ENCODE measurements around the gene TBX4. TPM values are rescaled to one million over a fixed set of nuclear protein-coding genes. Genes with fewer than 3 reads are reported as not detected.
A peak's percentile ranks its signal among the peaks of the same experiment; 100 is the strongest.

The TBX4 gene
- total and polyA plus RNA-seq, 9 of the 15 experiments (the other 6 are each of a cell fraction or from before 2014, with no cell fraction given), result not detected

DNA sequence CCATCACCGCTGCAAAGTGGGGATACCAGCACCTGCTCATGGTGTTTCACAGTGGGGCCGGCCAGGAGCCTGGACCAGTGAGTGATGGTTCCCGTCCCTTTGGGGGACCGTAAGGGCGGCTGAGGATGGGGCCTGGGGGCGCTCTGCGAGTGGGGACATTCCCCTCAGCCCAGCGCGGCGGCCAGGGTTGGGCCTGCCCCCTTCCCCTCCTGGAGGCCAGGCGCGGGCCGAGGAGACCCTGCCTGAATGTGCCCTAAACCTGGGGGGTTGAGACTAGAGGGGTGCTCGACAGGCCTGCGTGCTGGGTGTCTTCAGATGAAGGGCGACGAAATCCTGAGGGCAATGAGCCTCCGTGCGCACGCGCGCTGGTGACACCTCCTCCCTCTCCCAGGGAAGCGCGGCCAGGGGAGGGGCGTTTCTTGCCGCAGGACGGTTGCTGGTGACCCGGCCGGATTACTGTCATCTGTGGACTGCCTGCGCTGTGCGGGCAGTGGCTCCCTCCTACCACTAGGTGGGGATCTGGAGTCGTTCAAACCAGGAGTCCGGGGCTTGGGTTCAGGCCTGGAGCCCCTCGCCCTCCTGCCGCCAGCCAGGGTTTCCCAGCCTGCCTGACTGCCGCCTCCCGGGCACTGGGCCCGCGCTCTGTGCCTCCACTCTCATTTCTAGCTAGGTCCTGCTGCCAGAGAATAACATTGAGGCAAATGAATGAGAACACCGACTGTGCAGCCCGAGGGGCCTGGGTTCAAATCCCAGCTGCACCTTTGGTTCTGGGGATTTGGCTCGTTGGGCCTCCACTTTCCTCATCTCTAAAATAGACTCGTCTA is 35.5 kb upstream of the TBX4 start (continued):
- no peak for TF ChIP-seq GMEB1 (CRISPR knock-in tag; IDR thresholded peaks at IDR 0.05)
- peak; percentile 36; the same call in 1 of the 2 replicates for TF ChIP-seq ATF7 (IDR thresholded peaks at IDR 0.05)

GRCh38 chr17:61418449-61418848 is 33.8 kb upstream of the TBX4 start:
- intact Hi-C loops (cut with micrococcal nuclease), result loop anchor here (5.0 to 10.0 kb wide), 2 partner anchors 416 to 689 kb away; no protein-coding TSS in a partner anchor
- H3K4me1 ChIP-seq (replicated peaks in 1 of 2; ENCODE audit: control insufficient read depth in 2 of 2, insufficient read depth in 2 of 2, low read length in 2 of 2), result peaks cover 0 to 14% of the 10 kb centered on the region in 2 experiments; a peak in 4 of 5 replicates
- no peak for ATAC-seq
- no peaks in the 10 kb centered on the region for H3K9me1 ChIP-seq (ENCODE audit: control insufficient read depth, insufficient read depth, low read length)
- FAIRE-seq, result no peak
- H4K20me1 ChIP-seq (replicated peaks; ENCODE audit: control insufficient read depth, insufficient read depth, low read length), result no peaks in the 10 kb centered on the region
- ChIA-PET POLR2A (no interaction called here), CTCF (ENCODE audit: low intra/inter-chr PET ratio) (no interaction called here)
- no peak overlapping the region for H3K4me3 ChIP-seq
- no peak overlapping the region for H3K27ac ChIP-seq (ENCODE audit: extremely low read depth, low read depth, low read length)
- H2AFZ ChIP-seq (ENCODE audit: low read depth, low read length), result no peak overlapping the region
- H3K27me3 ChIP-seq (ENCODE audit: control insufficient read depth in 2 of 2, insufficient read depth in 2 of 2, low read length in 2 of 2), result peaks cover 7 to 20% of the 10 kb centered on the region in 2 experiments; a peak in 4 of 5 replicates
- H3K9ac ChIP-seq (ENCODE audit: insufficient read depth in 1 of 2, low read depth in 2 of 2, low read length in 2 of 2), result no peak overlapping the region
- in situ Hi-C loops (cut with MboI), result no loop called here
- no TSS peak for BruUV-seq (replicated peaks)
- TF ChIP-seq PHB (CRISPR knock-in tag; IDR thresholded peaks at IDR 0.05) (no peak), CEBPG (CRISPR knock-in tag; IDR thresholded peaks at IDR 0.05) (no peak), CEBPG (tag; conservative IDR thresholded peaks at IDR 0.05 in 1 of 2, IDR thresholded peaks at IDR 0.05 in 1 of 2) (peak; percentile 22 to 47; a peak in 1 of 4 replicates), MTA1 (IDR thresholded peaks at IDR 0.05; ENCODE audit: borderline replicate concordance) (no peak), EWSR1 (IDR thresholded peaks at IDR 0.05; ENCODE audit: borderline replicate concordance, low read depth, partially characterized antibody) (peak; percentile 24), CTCF (IDR thresholded peaks at IDR 0.05 in 2 of 3, conservative IDR thresholded peaks at IDR 0.05 in 1 of 3; ENCODE audit: insufficient read depth in 2 of 3, low read depth in 1 of 3, low read length in 3 of 3) (no peak)
- TF ChIP-seq, protein P1, sequence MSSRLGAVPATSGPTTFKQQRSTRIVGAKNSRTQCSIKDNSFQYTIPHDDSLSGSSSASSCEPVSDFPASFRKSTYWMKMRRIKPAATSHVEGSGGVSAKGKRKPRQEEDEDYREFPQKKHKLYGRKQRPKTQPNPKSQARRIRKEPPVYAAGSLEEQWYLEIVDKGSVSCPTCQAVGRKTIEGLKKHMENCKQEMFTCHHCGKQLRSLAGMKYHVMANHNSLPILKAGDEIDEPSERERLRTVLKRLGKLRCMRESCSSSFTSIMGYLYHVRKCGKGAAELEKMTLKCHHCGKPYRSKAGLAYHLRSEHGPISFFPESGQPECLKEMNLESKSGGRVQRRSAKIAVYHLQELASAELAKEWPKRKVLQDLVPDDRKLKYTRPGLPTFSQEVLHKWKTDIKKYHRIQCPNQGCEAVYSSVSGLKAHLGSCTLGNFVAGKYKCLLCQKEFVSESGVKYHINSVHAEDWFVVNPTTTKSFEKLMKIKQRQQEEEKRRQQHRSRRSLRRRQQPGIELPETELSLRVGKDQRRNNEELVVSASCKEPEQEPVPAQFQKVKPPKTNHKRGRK (tag; IDR thresholded peaks at IDR 0.05), result no peak
- 0% methylated on average over 2 of the region's 2 CpGs for WGBS (ENCODE audit: insufficient coverage, low coverage, missing lambda C conversion rate)
- H3K4me2 ChIP-seq (ENCODE audit: insufficient read depth, low read length), result no peak overlapping the region
- no peaks in the 10 kb centered on the region for H3K36me3 ChIP-seq (ENCODE audit: control insufficient read depth, insufficient read depth, low read length)
- H3K9me3 ChIP-seq (replicated peaks; ENCODE audit: control insufficient read depth, insufficient read depth, low read depth, low read length), result no peaks in the 10 kb centered on the region
- DNase-seq (ENCODE audit: extremely low read depth in 1 of 4, low spot score in 3 of 4), result no peak
- no peaks in the 10 kb centered on the region for H3K79me2 ChIP-seq (ENCODE audit: control insufficient read depth, insufficient read depth, low read length)

Measured in K562 (cell line).